Measurements from ENCODE around the gene TENT4B.
A peak's percentile ranks its signal among the peaks of the same experiment; 100 is the strongest.

The TENT4B gene

DNA sequence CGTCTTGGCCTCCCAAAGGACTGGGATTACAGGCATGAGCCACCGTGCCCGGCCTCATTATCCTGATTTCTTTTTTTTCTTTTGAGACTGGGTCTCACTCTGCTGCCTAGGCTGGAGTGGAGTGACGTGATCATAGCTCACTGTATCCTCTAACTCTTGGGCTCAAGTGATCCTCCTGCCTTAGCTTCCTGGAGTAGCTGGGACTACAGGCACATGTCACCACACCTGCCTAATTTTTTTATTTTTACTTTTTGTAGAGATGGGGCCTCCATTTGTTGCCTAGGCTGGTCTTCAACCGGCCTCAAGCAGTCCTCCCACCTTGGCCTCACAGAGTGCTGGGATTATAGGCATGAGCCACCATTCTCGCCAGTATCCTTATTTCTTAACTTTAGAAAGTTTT is 3.5 kb downstream of the TENT4B start:
- TF ChIP-seq EZH2 (IDR thresholded peaks at IDR 0.05; ENCODE audit: borderline replicate concordance, low read length) = no peak
- TF ChIP-seq, protein P1, sequence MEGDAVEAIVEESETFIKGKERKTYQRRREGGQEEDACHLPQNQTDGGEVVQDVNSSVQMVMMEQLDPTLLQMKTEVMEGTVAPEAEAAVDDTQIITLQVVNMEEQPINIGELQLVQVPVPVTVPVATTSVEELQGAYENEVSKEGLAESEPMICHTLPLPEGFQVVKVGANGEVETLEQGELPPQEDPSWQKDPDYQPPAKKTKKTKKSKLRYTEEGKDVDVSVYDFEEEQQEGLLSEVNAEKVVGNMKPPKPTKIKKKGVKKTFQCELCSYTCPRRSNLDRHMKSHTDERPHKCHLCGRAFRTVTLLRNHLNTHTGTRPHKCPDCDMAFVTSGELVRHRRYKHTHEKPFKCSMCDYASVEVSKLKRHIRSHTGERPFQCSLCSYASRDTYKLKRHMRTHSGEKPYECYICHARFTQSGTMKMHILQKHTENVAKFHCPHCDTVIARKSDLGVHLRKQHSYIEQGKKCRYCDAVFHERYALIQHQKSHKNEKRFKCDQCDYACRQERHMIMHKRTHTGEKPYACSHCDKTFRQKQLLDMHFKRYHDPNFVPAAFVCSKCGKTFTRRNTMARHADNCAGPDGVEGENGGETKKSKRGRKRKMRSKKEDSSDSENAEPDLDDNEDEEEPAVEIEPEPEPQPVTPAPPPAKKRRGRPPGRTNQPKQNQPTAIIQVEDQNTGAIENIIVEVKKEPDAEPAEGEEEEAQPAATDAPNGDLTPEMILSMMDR (IDR thresholded peaks at IDR 0.05; ENCODE audit: low read length) = no peak
- Histone ChIP-seq H3K4me3 (ENCODE audit: low read depth, low read length, poor library complexity, severe bottlenecking) (no peak overlapping the region), H4K20me1 (ENCODE audit: insufficient read depth, low read length) (no peaks in the 10 kb centered on the region), H3K79me2 (ENCODE audit: insufficient read depth, low read length) (peaks cover 55% of the 10 kb centered on the region), H3K27me3 (ENCODE audit: insufficient read depth, low read length) (no peaks in the 10 kb centered on the region), H3K9me2 (ENCODE audit: low read depth, low read length) (no peaks in the 10 kb centered on the region), H3K4me1 (ENCODE audit: insufficient read depth, low read length, severe bottlenecking) (peaks cover 35% of the 10 kb centered on the region), H3K9ac (ENCODE audit: low read length) (no peak overlapping the region), H3F3A (ENCODE audit: insufficient read depth, low read length) (no peaks in the 10 kb centered on the region), H3K36me3 (ENCODE audit: insufficient read depth, low read length) (no peaks in the 10 kb centered on the region; the same call in 1 of the 2 replicates), H2AFZ (ENCODE audit: low read length) (no peak overlapping the region), H3K27ac (ENCODE audit: low read depth, low read length, poor library complexity, severe bottlenecking) (no peak overlapping the region), H3K9me3 (ENCODE audit: low read length) (no peaks in the 10 kb centered on the region), H3K4me2 (ENCODE audit: low read length) (no peak overlapping the region)

DNA sequence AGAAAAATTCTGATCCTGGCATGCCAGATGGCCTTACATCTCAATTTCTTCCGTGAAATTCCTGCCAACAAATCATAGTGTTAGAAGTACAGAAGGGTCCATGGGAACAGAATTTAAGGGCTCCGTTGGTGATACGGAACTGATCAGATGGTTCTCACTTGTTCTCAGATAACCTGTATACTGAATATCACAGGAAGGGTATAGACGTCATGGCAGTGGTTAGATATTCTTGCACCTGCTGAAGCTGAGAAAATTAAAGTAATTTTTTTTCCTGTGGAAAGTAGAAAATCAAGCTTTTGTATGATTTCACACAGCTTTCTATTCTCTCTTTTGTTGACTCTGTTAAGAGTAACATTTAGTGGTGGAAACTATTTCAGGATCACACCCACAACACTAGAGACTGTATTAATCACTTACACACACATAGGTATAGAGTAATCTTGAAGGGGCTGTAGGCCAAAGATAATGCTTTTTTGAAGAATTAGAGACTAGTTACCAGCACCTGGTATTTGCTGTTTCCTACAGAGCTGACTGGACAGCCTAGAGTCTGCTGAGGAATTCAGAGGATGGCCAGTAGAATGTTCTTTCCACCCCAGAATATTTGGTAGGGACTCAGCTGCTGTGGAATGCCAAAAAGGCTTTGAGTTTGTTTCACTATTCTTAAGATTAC is 7.5 kb downstream of the TENT4B start:
- no peaks in the 10 kb centered on the region for H3F3A ChIP-seq (ENCODE audit: insufficient read depth, low read length)
- H3K27ac ChIP-seq (ENCODE audit: low read depth, low read length, poor library complexity, severe bottlenecking) = peak overlapping the region; percentile 20
- no peaks in the 10 kb centered on the region for H3K27me3 ChIP-seq (ENCODE audit: insufficient read depth, low read length)
- no peaks in the 10 kb centered on the region; the same call in 1 of the 2 replicates for H3K36me3 ChIP-seq (ENCODE audit: insufficient read depth, low read length)
- H3K9me2 ChIP-seq (ENCODE audit: low read depth, low read length) = no peaks in the 10 kb centered on the region
- H3K4me1 ChIP-seq (ENCODE audit: insufficient read depth, low read length, severe bottlenecking) = peaks cover 27% of the 10 kb centered on the region
- no peak overlapping the region for H3K9ac ChIP-seq (ENCODE audit: low read length)
- no peak for TF ChIP-seq EZH2 (IDR thresholded peaks at IDR 0.05; ENCODE audit: borderline replicate concordance, low read length)
- TF ChIP-seq, protein P1 (IDR thresholded peaks at IDR 0.05; ENCODE audit: low read length) = no peak
- H4K20me1 ChIP-seq (ENCODE audit: insufficient read depth, low read length) = no peaks in the 10 kb centered on the region
- H3K4me2 ChIP-seq (ENCODE audit: low read length) = no peak overlapping the region
- no peaks in the 10 kb centered on the region for H3K9me3 ChIP-seq (ENCODE audit: low read length)
- no peak overlapping the region for H3K4me3 ChIP-seq (ENCODE audit: low read depth, low read length, poor library complexity, severe bottlenecking)
- peaks cover 67% of the 10 kb centered on the region for H3K79me2 ChIP-seq (ENCODE audit: insufficient read depth, low read length)
- H2AFZ ChIP-seq (ENCODE audit: low read length) = no peak overlapping the region

DNA sequence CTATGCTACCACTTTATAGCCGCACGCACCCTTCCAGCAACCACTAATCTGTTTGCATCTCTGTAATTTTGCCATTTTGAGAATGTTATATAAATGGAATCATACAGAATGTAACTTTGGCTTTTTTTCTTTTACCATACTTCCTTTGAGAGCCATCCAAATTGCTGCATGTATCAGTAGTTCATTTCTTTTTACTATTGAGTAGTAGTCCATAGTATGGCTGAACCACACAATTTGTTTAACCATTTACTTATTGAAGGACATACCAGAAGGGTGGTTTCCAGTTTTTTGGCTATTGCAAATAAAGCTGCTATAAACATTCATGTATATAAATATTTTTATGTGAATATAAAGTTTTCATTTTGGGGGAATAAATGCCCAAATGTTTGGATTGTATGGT is 8.8 kb downstream of the TENT4B start:
- H3K27me3 ChIP-seq (ENCODE audit: insufficient read depth, low read length) = no peaks in the 10 kb centered on the region
- no peak overlapping the region for H3K9ac ChIP-seq (ENCODE audit: low read length)
- no peaks in the 10 kb centered on the region for H3K9me2 ChIP-seq (ENCODE audit: low read depth, low read length)
- H3K4me3 ChIP-seq (ENCODE audit: low read depth, low read length, poor library complexity, severe bottlenecking) = no peak overlapping the region
- no peak overlapping the region for H2AFZ ChIP-seq (ENCODE audit: low read length)
- H3K4me1 ChIP-seq (ENCODE audit: insufficient read depth, low read length, severe bottlenecking) = peaks cover 24% of the 10 kb centered on the region
- H3K27ac ChIP-seq (ENCODE audit: low read depth, low read length, poor library complexity, severe bottlenecking) = no peak overlapping the region
- H3K79me2 ChIP-seq (ENCODE audit: insufficient read depth, low read length) = peaks cover 68% of the 10 kb centered on the region
- no peaks in the 10 kb centered on the region for H3F3A ChIP-seq (ENCODE audit: insufficient read depth, low read length)
- no peaks in the 10 kb centered on the region for H4K20me1 ChIP-seq (ENCODE audit: insufficient read depth, low read length)
- no peak for TF ChIP-seq EZH2 (IDR thresholded peaks at IDR 0.05; ENCODE audit: borderline replicate concordance, low read length)
- TF ChIP-seq, protein P1 (IDR thresholded peaks at IDR 0.05; ENCODE audit: low read length) = no peak
- H3K36me3 ChIP-seq (ENCODE audit: insufficient read depth, low read length) = no peaks in the 10 kb centered on the region; the same call in 1 of the 2 replicates
- H3K4me2 ChIP-seq (ENCODE audit: low read length) = no peak overlapping the region
- no peaks in the 10 kb centered on the region for H3K9me3 ChIP-seq (ENCODE audit: low read length)

All from OCI-LY1 (cell line).